ENCODE results near the gene PARVB.
A peak's percentile ranks its signal among the peaks of the same experiment; 100 is the strongest.

Gene PARVB

DNA sequence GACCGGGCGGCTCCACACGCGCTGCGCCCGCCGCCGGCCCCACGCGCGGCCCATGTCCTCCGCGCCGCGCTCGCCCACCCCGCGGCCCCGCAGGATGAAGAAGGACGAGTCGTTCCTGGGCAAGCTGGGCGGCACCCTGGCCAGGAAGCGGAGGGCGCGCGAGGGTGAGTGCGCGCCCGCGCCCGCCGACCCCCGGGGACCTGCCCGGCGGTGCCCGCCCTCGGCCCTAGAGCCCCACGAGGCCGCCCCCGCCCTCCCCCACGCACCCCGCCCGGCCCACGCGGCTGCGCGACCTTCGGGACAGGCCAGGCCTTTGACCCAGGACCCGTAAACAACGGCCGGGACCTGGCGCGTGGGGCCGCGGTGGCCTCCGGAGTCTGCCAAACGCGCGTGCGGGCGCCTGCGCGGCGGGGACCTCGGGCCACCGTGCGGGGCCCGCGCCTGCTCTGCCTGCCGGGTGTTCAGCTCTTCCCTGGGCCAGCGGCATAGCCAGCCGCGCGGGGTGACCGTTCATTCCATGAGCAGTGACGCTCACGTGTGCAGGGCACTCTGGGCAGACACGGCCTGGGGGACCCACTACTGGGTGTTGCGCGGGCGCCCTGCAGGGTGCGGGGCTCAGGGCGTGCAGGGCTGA, at the start of gene PARVB:
PARVB (plus strand) TSS at position 15 of the 634 bp plus-strand sequence; CDS start at position 53, 38 bp downstream.
- TF ChIP-seq CTCF (IDR thresholded peaks at IDR 0.05; ENCODE audit: low read length, missing control alignments) = no peak
- peak within 1 kb of the TSS; percentile 63 for H3K4me3 ChIP-seq (replicated peaks; ENCODE audit: low read depth, low read length)
- DNase-seq (ENCODE audit: low read depth) = no peak

DNA sequence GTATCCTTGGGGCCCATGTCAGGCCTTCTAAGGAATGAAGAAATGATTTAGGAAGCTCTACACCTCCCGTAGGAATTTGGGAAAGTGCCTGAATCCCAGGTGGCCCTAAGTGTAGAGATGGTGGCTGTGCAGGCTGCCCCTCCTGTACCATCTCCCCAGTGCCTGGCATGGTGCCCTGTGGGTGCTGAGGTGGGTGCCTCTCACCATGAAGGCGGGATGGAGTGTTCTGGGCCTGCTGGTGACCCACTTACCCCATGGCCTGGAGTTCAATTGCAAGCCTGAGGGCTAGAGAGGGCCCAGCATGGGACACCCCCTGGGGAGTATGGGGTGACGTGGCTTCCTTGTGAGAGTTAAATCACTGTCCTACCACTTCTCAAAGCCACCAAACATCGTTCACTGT, 49.1 kb upstream of the PARVB start:
- no peak overlapping the region for H3K4me3 ChIP-seq (replicated peaks; ENCODE audit: low read depth, low read length)
- no peak for DNase-seq (ENCODE audit: low read depth)
- no peak for TF ChIP-seq CTCF (IDR thresholded peaks at IDR 0.05; ENCODE audit: low read length, missing control alignments)

GRCh38 chr22:43976861-43977795, 47.0 kb upstream of the PARVB start:
- no peak for DNase-seq (ENCODE audit: low read depth)

GRCh38 chr22:43978558-43978957, 45.5 kb upstream of the PARVB start:
- no peak overlapping the region for H3K4me3 ChIP-seq (replicated peaks; ENCODE audit: low read depth, low read length)
- no peak for TF ChIP-seq CTCF (IDR thresholded peaks at IDR 0.05; ENCODE audit: low read length, missing control alignments)
- no peak for DNase-seq (ENCODE audit: low read depth)

More at GRCh38 chr22:43976861-43977795, 47.0 kb upstream of the PARVB start:
- H3K4me3 ChIP-seq (replicated peaks; ENCODE audit: low read depth, low read length) = no peak overlapping the region
- no peak for TF ChIP-seq CTCF (IDR thresholded peaks at IDR 0.05; ENCODE audit: low read length, missing control alignments)

DNA sequence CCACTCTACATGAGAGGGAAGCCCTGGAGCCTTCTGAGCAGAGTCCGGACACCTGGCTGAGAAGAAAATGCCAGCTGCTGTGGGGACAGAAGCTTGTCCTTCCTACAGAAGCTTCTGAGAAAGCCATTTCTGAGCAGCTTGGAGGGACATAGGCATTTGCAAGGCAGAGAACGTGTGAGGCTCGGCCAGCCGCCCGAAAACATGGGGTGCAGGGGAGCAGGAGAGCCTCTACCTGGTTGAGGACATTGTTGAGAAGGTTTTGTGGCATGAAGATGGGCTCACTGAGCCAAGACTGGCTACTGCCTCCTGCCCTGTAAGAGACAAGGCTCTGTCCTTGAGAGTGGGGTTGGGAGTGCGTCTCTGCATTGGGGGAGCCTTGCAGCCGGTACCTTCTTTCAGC, 43.5 kb upstream of the PARVB start:
- no peak overlapping the region for H3K4me3 ChIP-seq (replicated peaks; ENCODE audit: low read depth, low read length)
- no peak for DNase-seq (ENCODE audit: low read depth)
- TF ChIP-seq CTCF (IDR thresholded peaks at IDR 0.05; ENCODE audit: low read length, missing control alignments) = no peak

GRCh38 chr22:43980996-43981395, 43.1 kb upstream of the PARVB start:
- H3K4me3 ChIP-seq (replicated peaks; ENCODE audit: low read depth, low read length) = no peak overlapping the region
- no peak for TF ChIP-seq CTCF (IDR thresholded peaks at IDR 0.05; ENCODE audit: low read length, missing control alignments)
- DNase-seq (ENCODE audit: low read depth) = no peak

Measured in fibroblast of pulmonary artery (primary cell).